ENCODE data around the gene KRT83.

DNA sequence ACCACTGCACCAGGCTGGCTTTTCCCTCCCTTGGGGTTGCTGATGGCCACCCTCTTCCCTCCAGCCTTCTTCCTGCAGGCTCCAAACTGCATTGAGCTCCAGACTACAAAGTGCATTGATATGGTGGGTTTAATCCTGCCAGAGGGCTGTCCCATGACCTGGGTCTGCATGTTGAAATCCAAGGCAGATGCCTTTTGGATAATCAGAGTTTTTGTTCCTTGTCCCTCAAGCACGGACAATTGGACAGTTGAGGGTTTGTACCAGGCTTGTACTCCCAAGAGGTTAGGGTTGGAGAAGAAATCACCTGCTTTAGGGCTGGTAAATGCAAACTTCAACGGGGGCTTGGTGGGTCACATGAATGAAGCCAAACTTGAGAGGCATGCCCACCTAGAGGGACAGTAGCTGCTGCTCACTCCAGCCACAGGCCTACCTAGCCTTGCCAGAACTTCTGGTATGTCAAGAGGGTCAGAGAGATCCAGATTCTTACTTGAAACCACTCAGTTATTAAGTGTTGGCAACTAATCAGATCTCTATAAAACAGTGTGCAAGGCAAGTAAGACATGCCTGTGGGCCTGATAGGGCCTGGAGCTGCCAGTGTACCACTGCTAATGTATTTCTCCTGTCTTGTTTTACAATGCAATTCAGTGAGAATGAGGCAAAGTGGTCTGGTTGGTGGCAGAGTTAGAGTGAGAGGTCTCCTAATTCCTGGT, 21.7 kb upstream of the KRT83 start:
- TF ChIP-seq POLR2A (IDR thresholded peaks at IDR 0.05; ENCODE audit: low read length): no peak
- TF ChIP-seq, protein P1, sequence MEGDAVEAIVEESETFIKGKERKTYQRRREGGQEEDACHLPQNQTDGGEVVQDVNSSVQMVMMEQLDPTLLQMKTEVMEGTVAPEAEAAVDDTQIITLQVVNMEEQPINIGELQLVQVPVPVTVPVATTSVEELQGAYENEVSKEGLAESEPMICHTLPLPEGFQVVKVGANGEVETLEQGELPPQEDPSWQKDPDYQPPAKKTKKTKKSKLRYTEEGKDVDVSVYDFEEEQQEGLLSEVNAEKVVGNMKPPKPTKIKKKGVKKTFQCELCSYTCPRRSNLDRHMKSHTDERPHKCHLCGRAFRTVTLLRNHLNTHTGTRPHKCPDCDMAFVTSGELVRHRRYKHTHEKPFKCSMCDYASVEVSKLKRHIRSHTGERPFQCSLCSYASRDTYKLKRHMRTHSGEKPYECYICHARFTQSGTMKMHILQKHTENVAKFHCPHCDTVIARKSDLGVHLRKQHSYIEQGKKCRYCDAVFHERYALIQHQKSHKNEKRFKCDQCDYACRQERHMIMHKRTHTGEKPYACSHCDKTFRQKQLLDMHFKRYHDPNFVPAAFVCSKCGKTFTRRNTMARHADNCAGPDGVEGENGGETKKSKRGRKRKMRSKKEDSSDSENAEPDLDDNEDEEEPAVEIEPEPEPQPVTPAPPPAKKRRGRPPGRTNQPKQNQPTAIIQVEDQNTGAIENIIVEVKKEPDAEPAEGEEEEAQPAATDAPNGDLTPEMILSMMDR (IDR thresholded peaks at IDR 0.05): no peak
- TF ChIP-seq, protein P2, sequence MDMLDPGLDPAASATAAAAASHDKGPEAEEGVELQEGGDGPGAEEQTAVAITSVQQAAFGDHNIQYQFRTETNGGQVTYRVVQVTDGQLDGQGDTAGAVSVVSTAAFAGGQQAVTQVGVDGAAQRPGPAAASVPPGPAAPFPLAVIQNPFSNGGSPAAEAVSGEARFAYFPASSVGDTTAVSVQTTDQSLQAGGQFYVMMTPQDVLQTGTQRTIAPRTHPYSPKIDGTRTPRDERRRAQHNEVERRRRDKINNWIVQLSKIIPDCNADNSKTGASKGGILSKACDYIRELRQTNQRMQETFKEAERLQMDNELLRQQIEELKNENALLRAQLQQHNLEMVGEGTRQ (IDR thresholded peaks at IDR 0.05): no peak
- TF ChIP-seq RFX5 (IDR thresholded peaks at IDR 0.05): no peak
- TF ChIP-seq CBX8 (IDR thresholded peaks at IDR 0.05): no peak
- no peak for TF ChIP-seq RAD21 (conservative IDR thresholded peaks at IDR 0.05 in 1 of 2, IDR thresholded peaks at IDR 0.05 in 1 of 2)
- no peak for TF ChIP-seq EP300 (IDR thresholded peaks at IDR 0.05)
- no peak for TF ChIP-seq MAZ (IDR thresholded peaks at IDR 0.05; ENCODE audit: borderline replicate concordance, low read depth, low read length)
- TF ChIP-seq PHF8 (IDR thresholded peaks at IDR 0.05; ENCODE audit: borderline replicate concordance, low read depth): no peak
- TF ChIP-seq GATA3 (IDR thresholded peaks at IDR 0.05; ENCODE audit: borderline replicate concordance): no peak
- no peak for TF ChIP-seq JUNB (IDR thresholded peaks at IDR 0.05)
- TF ChIP-seq BHLHE40 (IDR thresholded peaks at IDR 0.05; ENCODE audit: low read depth, low read length): no peak
- TF ChIP-seq, protein P3, sequence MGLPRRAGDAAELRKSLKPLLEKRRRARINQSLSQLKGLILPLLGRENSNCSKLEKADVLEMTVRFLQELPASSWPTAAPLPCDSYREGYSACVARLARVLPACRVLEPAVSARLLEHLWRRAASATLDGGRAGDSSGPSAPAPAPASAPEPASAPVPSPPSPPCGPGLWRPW (IDR thresholded peaks at IDR 0.05): no peak
